ENCODE measurements around the gene OTUD6A.
"Not testable (repeated sequence)": the region's sequence is repeated elsewhere in the genome, so short reads cannot be mapped to it uniquely, and the experiment has no call there.

OTUD6A gene

DNA sequence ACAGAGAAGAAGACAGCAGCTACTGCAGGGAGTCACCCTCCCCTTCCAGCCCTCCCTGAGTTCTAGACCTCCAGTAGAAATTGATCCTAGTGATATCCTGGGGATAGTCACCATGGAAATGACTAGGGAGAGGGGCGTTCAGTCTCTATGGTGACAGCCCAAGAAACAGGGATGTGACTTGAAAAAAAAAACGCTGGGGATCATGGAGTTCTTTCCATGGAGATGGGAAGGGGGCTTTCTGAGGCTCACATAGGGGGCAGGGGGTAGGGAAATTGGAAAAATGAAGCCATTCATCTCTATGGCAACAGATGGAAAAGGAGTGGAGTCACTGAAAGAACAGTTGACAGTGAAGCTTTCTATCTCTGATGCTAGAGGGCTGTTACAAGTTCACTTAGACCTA, 43.0 kb downstream of the OTUD6A start:
- no peak for TF ChIP-seq CTCF (IDR thresholded peaks at IDR 0.05; ENCODE audit: control extremely low read depth, extremely low read depth, low read depth, missing control alignments)

GRCh38 chrX:70111436-70112026, 49.3 kb downstream of the OTUD6A start:
- CTCF ChIA-PET; DNase-seq (ENCODE audit: extremely low spot score); POLR2A ChIA-PET: not testable (repeated sequence)

More for the DNA sequence above, 43.0 kb downstream of the OTUD6A start:
- POLR2A ChIA-PET: no interaction called here
- DNase-seq (ENCODE audit: extremely low spot score): no peak
- CTCF ChIA-PET: interaction anchor here (1.5 kb wide), 1 partner anchor 19 kb away, joined by 3 read pairs; no protein-coding TSS in a partner anchor
